ENCODE results near the gene ACSS2. TPM values are rescaled to one million over a fixed set of nuclear protein-coding genes. Genes with fewer than 3 reads are reported as not detected.

The ACSS2 gene
- total and polyA plus RNA-seq, 10 of the 15 experiments (the other 5 are each of a cell fraction or from before 2014, with no cell fraction given) = 2.8 to 37.2 (median 24.2) TPM

- DNase-seq (ENCODE audit: low read depth, low spot score) (no peak), FAIRE-seq (no peak), ATAC-seq (no peak)
- no peaks in the 10 kb centered on the region; a peak in 1 of 4 replicates for H3K27me3 ChIP-seq (replicated peaks in 1 of 2; ENCODE audit: control insufficient read depth in 2 of 2, insufficient read depth in 2 of 2, low read length in 1 of 2)
- H3K27ac ChIP-seq (ENCODE audit: control insufficient read depth, insufficient read depth) = no peak overlapping the region
- H3K4me3 ChIP-seq = no peak overlapping the region
- WGBS (ENCODE audit: insufficient coverage, insufficient replicate concordance, low lambda C conversion rate, missing lambda C conversion rate) = 85% methylated on average over 7 of the region's 7 CpGs
- ChIA-PET RAD21 (ENCODE audit: unreplicated experiment) (interaction anchor here (0.6 to 7.1 kb wide), 2 partner anchors 86 to 98 kb away, joined by 3 to 71 read pairs; partner anchors contain the start of genes GSS and MYH7B), SMC1A (ENCODE audit: uncharacterized antibody, unreplicated experiment) (interaction anchor here (1.6 kb wide), 1 partner anchor 9 kb away, joined by 5 read pairs; no protein-coding TSS in a partner anchor), POLR2A (interaction anchor here (0.6 kb wide), 2 partner anchors 169 to 266 kb away, joined by 3 to 5 read pairs; no protein-coding TSS in a partner anchor), CTCF (interaction anchor here (0.8 to 7.5 kb wide), 5 partner anchors 12 to 338 kb away, joined by 3 to 99 read pairs (median 3); partner anchors contain the start of genes GSS and MYH7B)
- H3K4me2 ChIP-seq (ENCODE audit: control insufficient read depth, insufficient read depth) = peak overlapping the region; percentile 88; the same call in 1 of the 2 replicates
- no peaks in the 10 kb centered on the region for H3K36me3 ChIP-seq (ENCODE audit: control insufficient read depth in 2 of 2, insufficient read depth in 2 of 2, low read length in 1 of 2)
- no TSS peak for BruUV-seq (replicated peaks)
- TF ChIP-seq NR2C1 (IDR thresholded peaks at IDR 0.05) (no peak), ZNF687 (IDR thresholded peaks at IDR 0.05) (no peak), FOS (IDR thresholded peaks at IDR 0.05; ENCODE audit: borderline replicate concordance, extremely low read depth, insufficient read length) (no peak), ZZZ3 (IDR thresholded peaks at IDR 0.05; ENCODE audit: control insufficient read depth, insufficient read length, low read depth) (no peak), CBX5 (IDR thresholded peaks at IDR 0.05; ENCODE audit: low read depth) (no peak), RELA (IDR thresholded peaks at IDR 0.05; ENCODE audit: borderline replicate concordance, partially characterized antibody) (no peak), NFYB (IDR thresholded peaks at IDR 0.05; ENCODE audit: insufficient read depth, low read depth, low read length) (no peak), CBX3 (IDR thresholded peaks at IDR 0.05; ENCODE audit: borderline replicate concordance, low read depth) (no peak), ATF7 (IDR thresholded peaks at IDR 0.05; ENCODE audit: low read depth) (no peak), NR2C2 (IDR thresholded peaks at IDR 0.05; ENCODE audit: borderline replicate concordance, control insufficient read depth, insufficient read length, low read depth) (no peak), BCL11A (IDR thresholded peaks at IDR 0.05; ENCODE audit: low read depth, low read length) (no peak), FOXM1 (IDR thresholded peaks at IDR 0.05; ENCODE audit: low read depth, low read length) (no peak), SMAD5 (IDR thresholded peaks at IDR 0.05; ENCODE audit: low read depth) (no peak)
- H3K9ac ChIP-seq (ENCODE audit: control insufficient read depth, insufficient read depth, low read length) = no peak overlapping the region
- H3K9me3 ChIP-seq (replicated peaks; ENCODE audit: control insufficient read depth, insufficient read depth, low read length) = no peaks in the 10 kb centered on the region
- in situ Hi-C loops (cut with MboI) (loop anchor here (5.0 kb wide), 1 partner anchor 86 kb away; the partner anchor contains the start of genes GSS and MYH7B), intact Hi-C loops (cut with micrococcal nuclease; ENCODE audit: unreplicated experiment) (loop anchor here (10.0 kb wide), 1 partner anchor 223 kb away; the partner anchor contains the start of gene TRPC4AP)
- H4K20me1 ChIP-seq (ENCODE audit: control insufficient read depth, insufficient read depth) = no peaks in the 10 kb centered on the region
- peaks cover 14% of the 10 kb centered on the region for H3K4me1 ChIP-seq (ENCODE audit: control insufficient read depth, insufficient read depth, low read length)
- no peak overlapping the region for H2AFZ ChIP-seq (ENCODE audit: control insufficient read depth, low read depth, low read length)
- H3K79me2 ChIP-seq (ENCODE audit: control insufficient read depth, insufficient read depth, low read length) = no peaks in the 10 kb centered on the region
Observed at GRCh38 chr20:34871320-34871926, 5.0 kb upstream of the ACSS2 start.

Measured in GM12878 (cell line).